H9 (cell line): ENCODE results near the gene FAM184A. TPM values are rescaled to one million over a fixed set of nuclear protein-coding genes. Genes with fewer than 3 reads are reported as not detected.
"Not testable (repeated sequence)": the region's sequence is repeated elsewhere in the genome, so short reads cannot be mapped to it uniquely, and the experiment has no call there.

Experiments
- DNase-seq: peaks from one replicate; pipeline ENCODE4 v3.0.0-alpha.2; 2017
- H2AFZ ChIP-seq: one replicate; pipeline ENCODE4 v1.6.1; 2013; ENCODE audit warnings: mild to moderate bottlenecking, low read length, control low read depth, moderate library complexity
- H2AK5ac ChIP-seq: 2 replicates; pipeline ENCODE4 v1.6.1; 2013; ENCODE audit warnings: low read length, control low read depth, mixed read lengths; ENCODE audit not compliant: insufficient read length
- H2BK120ac ChIP-seq: one replicate; pipeline ENCODE4 v1.6.1; 2013; ENCODE audit warnings: low read depth, mild to moderate bottlenecking, low read length, control low read depth, inconsistent platforms; ENCODE audit not compliant: poor library complexity, severe bottlenecking
- H2BK12ac ChIP-seq: 2 replicates; pipeline ENCODE4 v1.6.1; 2013; ENCODE audit warnings: low read length, control low read depth, mixed read lengths, low read depth; ENCODE audit not compliant: insufficient read length
- H2BK15ac ChIP-seq: 2 replicates; pipeline ENCODE4 v1.6.1; 2013; ENCODE audit warnings: low read depth, low read length, control low read depth
- H2BK20ac ChIP-seq: one replicate; pipeline ENCODE4 v1.6.1; 2013; ENCODE audit warnings: low read depth, mild to moderate bottlenecking, low read length, control low read depth, inconsistent platforms; ENCODE audit not compliant: poor library complexity, severe bottlenecking
- H2BK5ac ChIP-seq: 2 replicates; pipeline ENCODE4 v1.6.1; 2013; ENCODE audit warnings: low read length, control low read depth, mixed read lengths; ENCODE audit not compliant: insufficient read length
- H3K14ac ChIP-seq: 2 replicates; pipeline ENCODE4 v1.6.1; 2013; ENCODE audit warnings: low read length, control low read depth; ENCODE audit not compliant: insufficient read depth
- H3K18ac ChIP-seq: 2 replicates; pipeline ENCODE4 v1.6.1; 2013; ENCODE audit warnings: low read depth, mild to moderate bottlenecking, mixed read lengths, low read length, control low read depth; ENCODE audit not compliant: insufficient read length
- H3K23ac ChIP-seq: 2 replicates; pipeline ENCODE4 v1.6.1; 2013; ENCODE audit warnings: low read length, control low read depth, mixed read lengths, low read depth; ENCODE audit not compliant: insufficient read length
- H3K23me2 ChIP-seq: 2 replicates; pipeline ENCODE4 v1.6.1; 2013; ENCODE audit warnings: low read depth, mild to moderate bottlenecking, mixed read lengths, low read length, control low read depth; ENCODE audit not compliant: insufficient read length, poor library complexity, severe bottlenecking
- H3K27ac ChIP-seq: 2 replicates; pipeline ENCODE4 v1.5.1; 2013; ENCODE audit warnings: low read length, control low read depth, mixed read lengths, low read depth; ENCODE audit not compliant: insufficient read length
- H3K27me3 ChIP-seq: 2 replicates; pipeline ENCODE4 v1.6.1; 2013; ENCODE audit warnings: low read length, control low read depth, inconsistent platforms; ENCODE audit not compliant: insufficient read depth
- H3K4ac ChIP-seq: 2 replicates; pipeline ENCODE4 v1.6.1; 2013; ENCODE audit warnings: low read depth, mild to moderate bottlenecking, control low read depth, inconsistent platforms, low read length, moderate library complexity
- H3K4me1 ChIP-seq: 2 replicates; pipeline ENCODE4 v1.6.1; 2013; ENCODE audit warnings: low read length, control low read depth, inconsistent platforms; ENCODE audit not compliant: insufficient read depth
- H3K4me2 ChIP-seq: 2 replicates; pipeline ENCODE4 v1.6.1; 2013; ENCODE audit warnings: low read length, control low read depth, mixed read lengths; ENCODE audit not compliant: insufficient read length, insufficient read depth
- H3K56ac ChIP-seq: 2 replicates; pipeline ENCODE4 v1.6.1; 2013; ENCODE audit warnings: low read depth, mild to moderate bottlenecking, mixed read lengths, low read length, control low read depth; ENCODE audit not compliant: insufficient read length
- H3K79me1 ChIP-seq: 2 replicates; pipeline ENCODE4 v1.6.1; 2013; ENCODE audit warnings: low read depth, mild to moderate bottlenecking, moderate library complexity, low read length, control low read depth, inconsistent platforms; ENCODE audit not compliant: insufficient read depth, poor library complexity, severe bottlenecking
- H3K79me2 ChIP-seq: 2 replicates; pipeline ENCODE4 v1.6.1; 2013; ENCODE audit warnings: low read length, control low read depth, inconsistent platforms; ENCODE audit not compliant: insufficient read depth
- H3K9ac ChIP-seq: 2 replicates; pipeline ENCODE4 v1.6.1; 2013; ENCODE audit warnings: low read length, control low read depth, mixed read lengths; ENCODE audit not compliant: insufficient read length; ENCODE audit errors: extremely low read depth
- H3K9me3 ChIP-seq: one replicate; pipeline ENCODE4 v1.6.1; 2013; ENCODE audit warnings: low read depth, low read length, inconsistent platforms; ENCODE audit not compliant: control insufficient read depth
- H3T11ph ChIP-seq: one replicate; pipeline ENCODE4 v1.6.1; 2013; ENCODE audit warnings: mild to moderate bottlenecking, low read length, control low read depth, inconsistent platforms
- H4K20me1 ChIP-seq: one replicate; pipeline ENCODE4 v1.6.1; 2013; ENCODE audit not compliant: control insufficient read depth, insufficient read length, insufficient read depth
- H4K5ac ChIP-seq: 2 replicates; pipeline ENCODE4 v1.6.1; 2013; ENCODE audit warnings: low read depth, mild to moderate bottlenecking, mixed read lengths, low read length, control low read depth; ENCODE audit not compliant: insufficient read length
- H4K8ac ChIP-seq: replicated peaks from 2 replicates; pipeline ENCODE4 v1.6.1; 2013; ENCODE audit warnings: low read length, control low read depth, mixed read lengths, low read depth; ENCODE audit not compliant: insufficient read length
- H4K91ac ChIP-seq: 2 replicates; pipeline ENCODE4 v1.6.1; 2013; ENCODE audit warnings: low read depth, mild to moderate bottlenecking, moderate library complexity, mixed read lengths, low read length, control low read depth; ENCODE audit not compliant: insufficient read length
- H3K27ac Mint-ChIP-seq, 3 experiments: 2 replicates in 2 of 3; 3 replicates in 1 of 3; pipeline ENCODE4 v1.8.0; 2020 to 2021; ENCODE audit warnings: mixed read lengths in 3 of 3, mild to moderate bottlenecking in 1 of 3, moderate library complexity in 1 of 3
- H3K27me3 Mint-ChIP-seq: 2 replicates; pipeline ENCODE4 v1.8.0; 2021; ENCODE audit warnings: low read depth, mild to moderate bottlenecking, moderate library complexity, mixed read lengths
- H3K36me3 Mint-ChIP-seq, 3 experiments: 2 replicates in 2 of 3; 3 replicates in 1 of 3; pipeline ENCODE4 v1.8.0; 2020 to 2021; ENCODE audit warnings: low read depth in 3 of 3, mixed read lengths in 3 of 3; ENCODE audit not compliant: insufficient read depth in 1 of 3
- H3K4me1 Mint-ChIP-seq, 2 experiments: 2 replicates each; pipeline ENCODE4 v1.8.0; 2020; ENCODE audit warnings: mixed read lengths in 2 of 2
- H3K4me3 Mint-ChIP-seq, 2 experiments: 2 replicates in 1 of 2; 3 replicates in 1 of 2; pipeline ENCODE4 v1.8.0; 2020 to 2021; ENCODE audit warnings: mild to moderate bottlenecking in 2 of 2, mixed read lengths in 2 of 2, moderate library complexity in 1 of 2
- H3K9me3 Mint-ChIP-seq, 2 experiments: 2 replicates in 1 of 2; 3 replicates in 1 of 2; pipeline ENCODE4 v1.8.0; 2020; ENCODE audit warnings: mild to moderate bottlenecking in 2 of 2, mixed read lengths in 2 of 2, moderate library complexity in 1 of 2
- CTCF ChIP-seq: fragments of 200-600 bp; sonication (generic); conservative IDR thresholded peaks from 3 replicates; pipeline ENCODE4 v1.8.0; 2021; ENCODE audit warnings: antibody characterized with exemption, mild to moderate bottlenecking
- whole genome bisulfite sequencing: extraction: QIAGEN DNeasy Blood & Tissue Kit; methylation state at CpG from one replicate; pipeline ENCODE4 v1.1.7; 2013; ENCODE audit warnings: missing lambda C conversion rate, low lambda C conversion rate, mixed read lengths; ENCODE audit not compliant: insufficient read length; ENCODE audit errors: extremely low coverage; 5-methylcytosine and 5-hydroxymethylcytosine counted together
- total RNA-seq: library from RNA; stranded (reverse); gene quantifications from 2 replicates; pipeline ENCODE4 v1.2.1, GENCODE V29; 2021

Gene FAM184A
- total RNA-seq, 1 experiment from 2014 or later = 11.4 TPM

GRCh38 chr6:119100115-119100514 is 21.7 kb upstream of the FAM184A start:
- H3K56ac ChIP-seq = no peak overlapping the region
- no peak overlapping the region for H2BK15ac ChIP-seq
- no peaks in the 10 kb centered on the region for H3K4me1 ChIP-seq
- no peaks in the 10 kb centered on the region for H3K79me2 ChIP-seq
- H3K4me2 ChIP-seq = no peak overlapping the region
- H4K8ac ChIP-seq = no peak overlapping the region
- no peak overlapping the region for H2AFZ ChIP-seq
- no peak overlapping the region for H3K4ac ChIP-seq
- H3T11ph ChIP-seq = no peak overlapping the region
- H3K27me3 Mint-ChIP-seq = no peaks in the 10 kb centered on the region
- no peak for TF ChIP-seq CTCF
- H3K27ac ChIP-seq = no peak overlapping the region
- H3K18ac ChIP-seq = no peak overlapping the region
- H4K91ac ChIP-seq = no peak overlapping the region
- H3K4me1 Mint-ChIP-seq = 0 out of 4 replicates have a peak, but pooled peaks cover 0 to 3% of the 10 kb centered on the region in 2 experiments
- H3K23me2 ChIP-seq = no peaks in the 10 kb centered on the region
- no peak overlapping the region for H2BK5ac ChIP-seq
- H2BK120ac ChIP-seq = no peak overlapping the region
- H3K27me3 ChIP-seq = no peaks in the 10 kb centered on the region
- H3K9ac ChIP-seq = no peak overlapping the region
- H3K14ac ChIP-seq = no peak overlapping the region
- no peak overlapping the region for H2BK20ac ChIP-seq
- H3K9me3 Mint-ChIP-seq = no peaks in the 10 kb centered on the region
- H3K4me3 Mint-ChIP-seq = no peak overlapping the region
- H3K9me3 ChIP-seq = no peaks in the 10 kb centered on the region
- H4K5ac ChIP-seq = no peak overlapping the region
- no peak for DNase-seq
- H3K79me1 ChIP-seq = no peaks in the 10 kb centered on the region
- H2BK12ac ChIP-seq = no peak overlapping the region
- no CpG with 5 or more reads among the region's 1 CpG for WGBS
- no peak overlapping the region for H3K23ac ChIP-seq
- no peak overlapping the region for H3K27ac Mint-ChIP-seq
- H3K36me3 Mint-ChIP-seq = no peaks in the 10 kb centered on the region
- H4K20me1 ChIP-seq = no peaks in the 10 kb centered on the region
- H2AK5ac ChIP-seq = no peak overlapping the region

- not testable (repeated sequence) for H3K36me3 Mint-ChIP-seq, H4K20me1 ChIP-seq
Measured at GRCh38 chr6:119097815-119098361, 19.4 kb upstream of the FAM184A start.

More at GRCh38 chr6:119097815-119098361, 19.4 kb upstream of the FAM184A start:
- not testable (repeated sequence) for H3T11ph ChIP-seq, H3K4me1 Mint-ChIP-seq, H2BK15ac ChIP-seq, H3K4me1 ChIP-seq, H2AK5ac ChIP-seq, H4K5ac ChIP-seq, H3K27ac ChIP-seq, H3K79me2 ChIP-seq, H3K56ac ChIP-seq, DNase-seq, H3K9ac ChIP-seq, H3K18ac ChIP-seq, H2AFZ ChIP-seq, H3K4ac ChIP-seq, H4K8ac ChIP-seq, H3K4me2 ChIP-seq, H2BK120ac ChIP-seq, H3K27me3 ChIP-seq, H3K79me1 ChIP-seq, H2BK12ac ChIP-seq, H3K23me2 ChIP-seq, H3K23ac ChIP-seq, H3K4me3 Mint-ChIP-seq, H3K14ac ChIP-seq, H3K27me3 Mint-ChIP-seq, H3K27ac Mint-ChIP-seq, H2BK5ac ChIP-seq, H3K9me3 Mint-ChIP-seq, H2BK20ac ChIP-seq, H3K9me3 ChIP-seq, H4K91ac ChIP-seq
- no CpG with 5 or more reads among the region's 9 CpGs for WGBS
